Heart right ventricle (tissue), 16 donors: Measurements from ENCODE around the gene PAK1. TPM values are rescaled to one million over a fixed set of nuclear protein-coding genes. Genes with fewer than 3 reads are reported as not detected.
A peak's percentile ranks its signal among the peaks of the same experiment; 100 is the strongest.
"Not testable (repeated sequence)": the region's sequence is repeated elsewhere in the genome, so short reads cannot be mapped to it uniquely, and the experiment has no call there.

Source experiments
- ATAC-seq, 8 donors: fragments of 200-7000 bp; cut with Tn5 transposase; one replicate each; pipeline ENCODE4 v1.9.1; 2020; ENCODE audit warnings: mild to moderate bottlenecking in 8 of 8, moderate library complexity in 8 of 8, moderate number of reproducible peaks in 1 of 8
- DNase-seq, 2 donors: peaks; one replicate each; pipeline ENCODE4 v3.0.0-alpha.2; 2020
- H3K27ac ChIP-seq, 10 donors: fragments of 200-600 bp; sonication (generic) in 2 of 10; one replicate each; pipeline versions ENCODE4 v1.5.0 to v1.8.0; 2020 to 2022; ENCODE audit warnings: mild to moderate bottlenecking in 3 of 10
- H3K27me3 ChIP-seq, 7 donors: fragments of 200-600 bp; one replicate each; pipeline ENCODE4 v1.8.0; 2021 to 2022; ENCODE audit warnings: mild to moderate bottlenecking in 2 of 7
- H3K36me3 ChIP-seq, 9 donors: fragments of 200-600 bp; sonication (generic) in 1 of 9; one replicate each; pipeline versions ENCODE4 v1.5.0 to v1.8.0; 2020 to 2022; ENCODE audit warnings: mild to moderate bottlenecking in 2 of 9
- H3K4me1 ChIP-seq, 9 donors: fragments of 200-600 bp; sonication (generic) in 1 of 9; one replicate each; pipeline versions ENCODE4 v1.5.0 to v1.8.0; 2020 to 2022; ENCODE audit warnings: mild to moderate bottlenecking in 4 of 9
- H3K4me3 ChIP-seq, 10 donors: fragments of 200-600 bp; sonication (generic) in 2 of 10; one replicate each; pipeline versions ENCODE4 v1.5.0 to v1.8.0; 2020 to 2022; ENCODE audit warnings: mild to moderate bottlenecking in 7 of 10, moderate library complexity in 2 of 10
- H3K9me3 ChIP-seq, 11 donors: fragments of 200-600 bp in 10 of 11; sonication (generic) in 2 of 11; one replicate each; pipeline versions ENCODE4 v1.5.0 to v1.8.0; 2013 to 2022; ENCODE audit warnings: mild to moderate bottlenecking in 2 of 11, control low read depth in 1 of 11, moderate library complexity in 1 of 11
- CTCF ChIP-seq, 9 donors: fragments of 200-600 bp; sonication (generic) in 2 of 9; IDR thresholded peaks; one replicate each; pipeline versions ENCODE4 v1.5.0 to v1.8.0; 2021 to 2022; ENCODE audit warnings: antibody characterized with exemption in 9 of 9, mild to moderate bottlenecking in 5 of 9, moderate library complexity in 1 of 9
- WGBS, 2 donors: extraction: QIAGEN DNeasy Blood & Tissue Kit; methylation state at CpG; one replicate each; pipeline ENCODE4 v1.1.7; 2013; ENCODE audit warnings: inconsistent platforms in 1 of 2; 5-methylcytosine and 5-hydroxymethylcytosine counted together
- intact Hi-C, 10 donors: fragments of 100-400 bp; cut with DNase I; formaldehyde crosslinking; loops; one replicate each; pipeline versions ENCODE4 v1.11.1 to v1.14.2; 2022
- polyA plus RNA-seq, 2 donors: library from polyadenylated mRNA; stranded (reverse); fragments of 200-250 nt; gene quantifications; one replicate each; pipeline ENCODE4 v1.2.3, GENCODE V29; 2013
- total RNA-seq, 10 donors: library from RNA; stranded (reverse); fragmentation: NEBNext Ultra II Directional in 3 of 10; extraction: Animal tissue kit (Norgen Biotek cat#: 25700) in 3 of 10; gene quantifications; one replicate each; pipeline versions ENCODE4 v1.2.1 to v1.2.4, GENCODE V29; 2021 to 2023
- donor health status: Arrhythmogenic right ventricular cardiomyopathy.
- donor health status: ischemic (EF 13 %, LVEDD 7.1; RV severe dilation, severe dysfunction).
- donor health status: healthy with polysubstance abuse.
- donor health status: DM: no; HTN: yes; CAD: no.
- donor health status: DM: no; HTN: no; CAD: no.
- donor health status: ischemic (EF 25% LVEDD 6.9; RV normal size, moderate dysfunction).
- donor health status: ischemic (EF 25% LVEDD 5.7; RV mildly dilated, moderate dysfunction).
- donor health status: healthy.
- donor health status: DM: yes; HTN: yes; CAD: no.
- donor health status: Ischemic cardiomyopathy.
- donor health status: ischemic (EF 35%, LVEDD 5.7; RV mildly dilated, moderate dysfunction).
- donor health status: nonischemic (EF 11% LVEDD 7.7; RV severe dilation, severe dysfunction).
- donor health status: DM: yes; HTN: yes; CAD: no.
- donor health status: PGD.
- donor health status: ischemic (EF 29% LVEDD 5.4; RV normal size, mild dysfunction).
- donor health status: nonischemic (EF 23%, LVEDD 6.1; RV moderate dilation, normal function).

The PAK1 gene
- total and polyA plus RNA-seq, 12 donors = 2.4 to 17.7 (median 6.8) TPM

GRCh38 chr11:77501758-77502157 is 27.9 kb upstream of the PAK1 start:
- no peak for DNase-seq
- 50 to 62% methylated on average over 2 of the region's 2 CpGs for WGBS, 2 donors
- H3K4me1 ChIP-seq = peaks cover 0 to 24% (median 10%) of the 10 kb centered on the region in 9 donors
- intact Hi-C loops = no loop called here
- ATAC-seq = no peak
- no peak for TF ChIP-seq CTCF (IDR thresholded peaks at IDR 0.05)
- H3K4me3 ChIP-seq = no peak overlapping the region
- no peaks in the 10 kb centered on the region for H3K27me3 ChIP-seq
- H3K9me3 ChIP-seq = no peaks in the 10 kb centered on the region
- H3K36me3 ChIP-seq = no peaks in the 10 kb centered on the region
- peak overlapping the region in 1 of 10 donors; percentile 4 for H3K27ac ChIP-seq

- DNase-seq (no peak), ATAC-seq (peak in 5 of 8 donors; percentile 17 to 68 (median 53))
Observed at GRCh38 chr11:77497368-77497767, 23.5 kb upstream of the PAK1 start.

GRCh38 chr11:77495526-77495925 is 21.6 kb upstream of the PAK1 start:
- 93 to 100% methylated on average over 1 of the region's 1 CpG for WGBS, 2 donors
- Histone ChIP-seq H3K36me3 (no peaks in the 10 kb centered on the region), H3K9me3 (no peaks in the 10 kb centered on the region), H3K4me3 (no peak overlapping the region), H3K27ac (no peak overlapping the region), H3K27me3 (peaks cover 0 to 7% (median 0%) of the 10 kb centered on the region in 7 donors), H3K4me1 (peaks cover 0 to 4% (median 0%) of the 10 kb centered on the region in 9 donors)
- intact Hi-C loops = no loop called here
- DNase-seq = no peak
- no peak for TF ChIP-seq CTCF (IDR thresholded peaks at IDR 0.05)
- ATAC-seq = no peak

More at GRCh38 chr11:77497368-77497767, 23.5 kb upstream of the PAK1 start:
- intact Hi-C loops = no loop called here
- H3K36me3 ChIP-seq = no peaks in the 10 kb centered on the region
- 20% methylated on average over 1 of the region's 1 CpG for WGBS, 2 donors
- no peak overlapping the region for H3K4me3 ChIP-seq
- no peak overlapping the region for H3K27ac ChIP-seq
- no peaks in the 10 kb centered on the region for H3K9me3 ChIP-seq
- peaks cover 0 to 7% (median 0%) of the 10 kb centered on the region in 7 donors for H3K27me3 ChIP-seq
- TF ChIP-seq CTCF (IDR thresholded peaks at IDR 0.05) = no peak
- H3K4me1 ChIP-seq = peaks cover 0 to 14% (median 0%) of the 10 kb centered on the region in 9 donors

GRCh38 chr11:77490035-77490434 is 16.1 kb upstream of the PAK1 start:
- H3K9me3 ChIP-seq = peaks cover 0 to 10% (median 0%) of the 10 kb centered on the region in 11 donors
- 97% methylated on average over 11 to 27 of the region's 28 CpGs for WGBS, 2 donors
- H3K27me3 ChIP-seq, ATAC-seq, H3K27ac ChIP-seq, intact Hi-C loops, H3K4me3 ChIP-seq, H3K4me1 ChIP-seq, H3K36me3 ChIP-seq, DNase-seq: not testable (repeated sequence)

- no peak for TF ChIP-seq CTCF (IDR thresholded peaks at IDR 0.05)
- Histone ChIP-seq H3K4me1 (no peaks in the 10 kb centered on the region), H3K36me3 (no peaks in the 10 kb centered on the region), H3K9me3 (peaks cover 0 to 10% (median 0%) of the 10 kb centered on the region in 11 donors), H3K27ac (no peak overlapping the region), H3K4me3 (no peak overlapping the region), H3K27me3 (no peaks in the 10 kb centered on the region)
- ATAC-seq (no peak), DNase-seq (no peak)
- 81 to 92% methylated on average over 2 of the region's 2 CpGs for WGBS, 2 donors
- intact Hi-C loops = no loop called here
Observed at GRCh38 chr11:77487790-77488189, 13.9 kb upstream of the PAK1 start.
